Activated CD4-positive, CD25-positive, alpha-beta regulatory T cell (primary cell): ENCODE data around the gene CYP26C1.

Experiments used
- DNase-seq, 4 experiments: peaks; one replicate each; lab custom pipeline; 2025; lab: John Stamatoyannopoulos, UW

CYP26C1 gene

GRCh38 chr10:93059975-93060886 lies at the start of gene CYP26C1:
CYP26C1 (plus strand) TSS chr10:93060798; CDS start chr10:93061264, 466 bp downstream.
- no peak for DNase-seq

- no peak for DNase-seq
Measured at GRCh38 chr10:93015722-93016121, 44.9 kb upstream of the CYP26C1 start.

GRCh38 chr10:93023013-93023650 lies 37.5 kb upstream of the CYP26C1 start:
- no peak for DNase-seq

GRCh38 chr10:93026072-93026471 lies 34.5 kb upstream of the CYP26C1 start:
- DNase-seq = no peak

- no peak for DNase-seq
Measured at GRCh38 chr10:93027508-93027907, 33.1 kb upstream of the CYP26C1 start.

GRCh38 chr10:93028883-93029282 lies 31.7 kb upstream of the CYP26C1 start:
- no peak for DNase-seq

GRCh38 chr10:93030409-93030808 lies 30.2 kb upstream of the CYP26C1 start:
- no peak for DNase-seq

GRCh38 chr10:93032105-93032808 lies 28.3 kb upstream of the CYP26C1 start:
- DNase-seq = no peak

GRCh38 chr10:93032809-93033137 lies 27.8 kb upstream of the CYP26C1 start:
- no peak for DNase-seq

GRCh38 chr10:93034426-93034825 lies 26.2 kb upstream of the CYP26C1 start:
- no peak for DNase-seq

- no peak for DNase-seq
Measured at GRCh38 chr10:93039110-93039509, 21.5 kb upstream of the CYP26C1 start.

- no peak for DNase-seq
Measured at GRCh38 chr10:93039721-93040120, 20.9 kb upstream of the CYP26C1 start.

- DNase-seq = no peak
Measured at GRCh38 chr10:93054486-93054885, 6.1 kb upstream of the CYP26C1 start.

GRCh38 chr10:93058139-93058538 lies 2.5 kb upstream of the CYP26C1 start:
- DNase-seq = no peak

GRCh38 chr10:93060887-93061593 lies 442 bp downstream of the CYP26C1 start:
- DNase-seq = no peak

- no peak for DNase-seq
Measured at GRCh38 chr10:93061594-93062513, 1.3 kb downstream of the CYP26C1 start.

GRCh38 chr10:93062514-93063143 lies 2.0 kb downstream of the CYP26C1 start:
- no peak for DNase-seq

GRCh38 chr10:93063144-93063976 lies 2.8 kb downstream of the CYP26C1 start:
- DNase-seq = no peak

- no peak for DNase-seq
Measured at GRCh38 chr10:93063977-93064660, 3.5 kb downstream of the CYP26C1 start.
